WTC11 (cell line): ENCODE data around the gene COBLL1.

Experiments used
- ATF2 ChIP-seq: sonication (generic); formaldehyde crosslinking; IDR thresholded peaks from 2 replicates; pipeline ENCODE4 v1.8.1; 2022; ENCODE audit warnings: low read depth, missing genetic modification reagents, borderline replicate concordance
- CREB1 ChIP-seq: sonication (generic); formaldehyde crosslinking; IDR thresholded peaks from 2 replicates; pipeline ENCODE4 v1.8.0; 2023; ENCODE audit warnings: mild to moderate bottlenecking, missing genetic modification reagents
- CTCF ChIP-seq: fragments of 200-600 bp; IDR thresholded peaks from 2 replicates; pipeline ENCODE4 v1.8.0; 2022; ENCODE audit warnings: antibody characterized with exemption
- ETV6 ChIP-seq: sonication (generic); formaldehyde crosslinking; IDR thresholded peaks from 2 replicates; pipeline ENCODE4 v1.8.1; 2022; ENCODE audit warnings: mild to moderate bottlenecking, missing genetic modification reagents
- FOXJ3 ChIP-seq: sonication (generic); formaldehyde crosslinking; IDR thresholded peaks from 2 replicates; pipeline ENCODE4 v1.9.0; 2021; ENCODE audit warnings: missing genetic modification reagents, mild to moderate bottlenecking, borderline replicate concordance
- FOXP1 ChIP-seq: sonication (generic); formaldehyde crosslinking; IDR thresholded peaks from 2 replicates; pipeline ENCODE4 v1.8.0; 2022; ENCODE audit warnings: missing genetic modification reagents, mild to moderate bottlenecking, moderate library complexity, borderline replicate concordance
- KAT7 ChIP-seq: sonication (generic); formaldehyde crosslinking; IDR thresholded peaks from 2 replicates; pipeline ENCODE4 v1.8.1; 2023; ENCODE audit warnings: missing genetic modification reagents, mild to moderate bottlenecking, borderline replicate concordance
- MAX ChIP-seq: sonication (generic); formaldehyde crosslinking; IDR thresholded peaks from 2 replicates; pipeline ENCODE4 v1.8.0; 2022; ENCODE audit warnings: mild to moderate bottlenecking, missing genetic modification reagents
- SMAD3 ChIP-seq: sonication (generic); formaldehyde crosslinking; IDR thresholded peaks from 2 replicates; pipeline ENCODE4 v1.8.0; 2022; ENCODE audit warnings: missing genetic modification reagents, mild to moderate bottlenecking, borderline replicate concordance
- SP1 ChIP-seq: sonication (generic); formaldehyde crosslinking; conservative IDR thresholded peaks from 2 replicates; pipeline ENCODE4 v1.8.1; 2022; ENCODE audit warnings: missing genetic modification reagents
- TCF7 ChIP-seq: sonication (generic); formaldehyde crosslinking; IDR thresholded peaks from 2 replicates; pipeline ENCODE4 v1.8.0; 2022; ENCODE audit warnings: mild to moderate bottlenecking, low read depth, missing genetic modification reagents, moderate library complexity
- USF2 ChIP-seq: sonication (generic); formaldehyde crosslinking; IDR thresholded peaks from 2 replicates; pipeline ENCODE4 v1.8.1; 2023; ENCODE audit warnings: mild to moderate bottlenecking, missing genetic modification reagents, moderate library complexity
- ZBTB43 ChIP-seq: sonication (generic); formaldehyde crosslinking; IDR thresholded peaks from 2 replicates; pipeline ENCODE4 v1.8.1; 2023; ENCODE audit warnings: mild to moderate bottlenecking, missing genetic modification reagents
- ZNF512 ChIP-seq: sonication (generic); formaldehyde crosslinking; IDR thresholded peaks from 2 replicates; pipeline ENCODE4 v1.8.1; 2022; ENCODE audit warnings: missing genetic modification reagents, borderline replicate concordance

- no peak for TF ChIP-seq FOXP1 (CRISPR knock-in tag)
- TF ChIP-seq TCF7 (CRISPR knock-in tag): no peak
- TF ChIP-seq CTCF: no peak
- TF ChIP-seq SMAD3 (CRISPR knock-in tag): no peak
- no peak for TF ChIP-seq FOXJ3 (CRISPR knock-in tag)
- TF ChIP-seq MAX (CRISPR knock-in tag): no peak
- TF ChIP-seq USF2 (CRISPR knock-in tag): no peak
- no peak for TF ChIP-seq CREB1 (CRISPR knock-in tag)
- TF ChIP-seq ZNF512: no peak
- TF ChIP-seq ATF2 (CRISPR knock-in tag): no peak
- TF ChIP-seq ZBTB43 (CRISPR knock-in tag): no peak
- TF ChIP-seq SP1 (CRISPR knock-in tag): no peak
- no peak for TF ChIP-seq ETV6
- no peak for TF ChIP-seq KAT7 (CRISPR knock-in tag)
These were observed 199.4 kb downstream of the COBLL1 start for GRCh38 chr2:164642268-164642667.
